HepG2 (cell line): ENCODE measurements around the gene THADA. TPM values are rescaled to one million over a fixed set of nuclear protein-coding genes. Genes with fewer than 3 reads are reported as not detected.

ENCODE experiments used
- AHDC1 ChIP-seq: sonication (generic); formaldehyde crosslinking; IDR thresholded peaks from 2 replicates; pipeline ENCODE4 v1.5.1; 2020; ENCODE audit warnings: mild to moderate bottlenecking, missing genetic modification reagents, borderline replicate concordance
- BCL3 ChIP-seq: sonication (generic); formaldehyde crosslinking; IDR thresholded peaks from 2 replicates; pipeline ENCODE4 v1.5.1; 2020; ENCODE audit warnings: mild to moderate bottlenecking, missing genetic modification reagents, moderate library complexity
- CENPX ChIP-seq: sonication (generic); formaldehyde crosslinking; IDR thresholded peaks from 2 replicates; pipeline ENCODE4 v1.9.0; 2021; ENCODE audit warnings: mild to moderate bottlenecking, missing genetic modification reagents, moderate library complexity
- DZIP1 ChIP-seq: sonication (generic); formaldehyde crosslinking; IDR thresholded peaks from 2 replicates; pipeline ENCODE4 v1.5.0; 2020; ENCODE audit warnings: mild to moderate bottlenecking, missing genetic modification reagents
- EZH2 ChIP-seq: conservative IDR thresholded peaks from 2 replicates; pipeline ENCODE4 v1.6.1; 2012; ENCODE audit warnings: mild to moderate bottlenecking, low read depth, low read length, moderate library complexity
- HOXA3 ChIP-seq: sonication (generic); formaldehyde crosslinking; IDR thresholded peaks from 2 replicates; pipeline ENCODE4 v1.5.0; 2020; ENCODE audit warnings: missing genetic modification reagents
- IKZF5 ChIP-seq: IDR thresholded peaks from 2 replicates; pipeline ENCODE4 v1.6.1; 2018; ENCODE audit warnings: missing genetic modification reagents, mild to moderate bottlenecking, missing compliant biosample characterization
- JUND ChIP-seq: sonication (generic); formaldehyde crosslinking; IDR thresholded peaks from 2 replicates; pipeline ENCODE4 v1.8.0; 2022; ENCODE audit warnings: mild to moderate bottlenecking, missing genetic modification reagents
- KDM6A ChIP-seq: IDR thresholded peaks from 2 replicates; pipeline ENCODE4 v1.6.1; 2016; ENCODE audit warnings: low read depth
- PHB2 ChIP-seq: fragments of 450-650 bp; IDR thresholded peaks from 2 replicates; pipeline ENCODE4 v1.6.1; 2018; ENCODE audit not compliant: partially characterized antibody
- REL ChIP-seq: sonication (generic); formaldehyde crosslinking; conservative IDR thresholded peaks from 2 replicates; pipeline ENCODE4 v1.8.0; 2022; ENCODE audit warnings: mild to moderate bottlenecking, missing genetic modification reagents, moderate library complexity
- TOE1 ChIP-seq: sonication (generic); formaldehyde crosslinking; IDR thresholded peaks from 2 replicates; pipeline ENCODE4 v1.4.0; 2020; ENCODE audit warnings: mild to moderate bottlenecking, missing genetic modification reagents
- ZBTB34 ChIP-seq: sonication (generic); formaldehyde crosslinking; IDR thresholded peaks from 2 replicates; pipeline ENCODE4 v1.8.0; 2022; ENCODE audit warnings: mild to moderate bottlenecking, missing genetic modification reagents
- ZNF430 ChIP-seq: sonication (generic); formaldehyde crosslinking; IDR thresholded peaks from 2 replicates; pipeline ENCODE4 v1.9.0; 2021; ENCODE audit warnings: mild to moderate bottlenecking, missing genetic modification reagents
- ZNF691 ChIP-seq: sonication (generic); formaldehyde crosslinking; IDR thresholded peaks from 2 replicates; pipeline ENCODE4 v1.4.0; 2020; ENCODE audit warnings: missing genetic modification reagents, low read depth, mild to moderate bottlenecking, borderline replicate concordance
- polyA plus RNA-seq, 8 experiments: library from polyadenylated mRNA; depleted of rRNA in 3 of 8; stranded (reverse) in 7 of 8; unstranded in 1 of 8; fragments of >200 nt; fragmentation: Illumina TruSeq in 4 of 8; extraction: Trizol in 4 of 8; gene quantifications; 2 replicates each; pipeline versions ENCODE4 v1.2.1 to v1.2.3, GENCODE V29; 2011 to 2016; ENCODE audit warnings: low read depth in 4 of 8, missing spikeins in 1 of 8, mixed read lengths in 1 of 8; ENCODE audit not compliant: insufficient read depth in 1 of 8
- total RNA-seq, 5 experiments: library from RNA; depleted of rRNA; stranded (reverse); fragments of >200 nt; fragmentation: Illumina TruSeq; extraction: Trizol; gene quantifications; 2 replicates each; pipeline ENCODE4 v1.2.3, GENCODE V29; 2016; ENCODE audit warnings: low read depth in 1 of 5

THADA gene
- total and polyA plus RNA-seq, 2 of the 13 experiments (the other 11 are each of a cell fraction or from before 2014, with no cell fraction given): 12.7 to 21.7 TPM

GRCh38 chr2:43462866-43463641 is 132.8 kb downstream of the THADA start (continued):
- TF ChIP-seq IKZF5 (CRISPR knock-in tag) (peak; percentile 88; the same call in 1 of the 2 replicates), BCL3 (CRISPR knock-in tag) (no peak), HOXA3 (CRISPR knock-in tag) (no peak), CENPX (CRISPR knock-in tag) (no peak), ZNF691 (CRISPR knock-in tag) (no peak), ZNF430 (0 out of 2 replicates have a peak, but pooled peaks have one; percentile 33), TOE1 (CRISPR knock-in tag) (peak; percentile 67; the same call in 1 of the 2 replicates), DZIP1 (CRISPR knock-in tag) (no peak), REL (CRISPR knock-in tag) (no peak), ZBTB34 (CRISPR knock-in tag) (no peak; the same call in 1 of the 2 replicates), PHB2 (no peak), JUND (CRISPR knock-in tag) (no peak), KDM6A (CRISPR knock-in tag) (0 out of 2 replicates have a peak, but pooled peaks have one; percentile 54), EZH2 (no peak), AHDC1 (CRISPR knock-in tag) (peak; percentile 98)
